ENCODE data around the gene NLN. TPM values are rescaled to one million over a fixed set of nuclear protein-coding genes. Genes with fewer than 3 reads are reported as not detected.
A peak's percentile ranks its signal among the peaks of the same experiment; 100 is the strongest.

Gene NLN
- total and polyA plus RNA-seq, 7 experiments from 2014 or later: 2.5 to 11.9 (median 3.6) TPM

- Histone ChIP-seq H3K4me1 (ENCODE audit: control insufficient read depth in 2 of 2, insufficient read depth in 2 of 2, low read length in 2 of 2) (no peaks in the 10 kb centered on the region), H3K4me3 (ENCODE audit: low read length) (no peak overlapping the region), H3K36me3 (ENCODE audit: control insufficient read depth in 2 of 3, insufficient read depth in 3 of 3, low read length in 3 of 3) (no peaks in the 10 kb centered on the region), H3K9me3 (ENCODE audit: control insufficient read depth in 2 of 3, low read length in 3 of 3) (no peaks in the 10 kb centered on the region), H3K27me3 (ENCODE audit: control insufficient read depth in 2 of 2, insufficient read depth in 2 of 2, low read length in 2 of 2) (no peaks in the 10 kb centered on the region), H3K27ac (ENCODE audit: low read depth, low read length) (no peak overlapping the region)
- peaks cover 0 to 3% (median 0%) of the 10 kb centered on the region in 5 donors for H3K36me3 Mint-ChIP-seq
- H3K4me3 Mint-ChIP-seq: no peak overlapping the region
- POLR2A ChIA-PET: no interaction called here
- H3K27ac Mint-ChIP-seq: no peak overlapping the region
- DNase-seq (no peak), ATAC-seq (no peak)
- CTCF ChIA-PET: no interaction called here
- no peaks in the 10 kb centered on the region for H3K27me3 Mint-ChIP-seq
- intact Hi-C loops (cut with micrococcal nuclease): no loop called here
- H3K4me1 Mint-ChIP-seq: peaks cover 7 to 15% (median 11%) of the 10 kb centered on the region in 7 donors
- peaks cover 0 to 2% (median 0%) of the 10 kb centered on the region in 11 donors for H3K9me3 Mint-ChIP-seq
These were observed 14.0 kb downstream of the NLN start for GRCh38 chr5:65736011-65736410.

- H3K27me3 ChIP-seq (ENCODE audit: control insufficient read depth in 2 of 2, insufficient read depth in 2 of 2, low read length in 2 of 2): no peaks in the 10 kb centered on the region
- Mint-ChIP-seq H3K4me3 (no peak overlapping the region), H3K4me1 (peaks cover 7 to 17% (median 12%) of the 10 kb centered on the region in 7 donors), H3K27me3 (no peaks in the 10 kb centered on the region), H3K36me3 (no peaks in the 10 kb centered on the region), H3K9me3 (peaks cover 0 to 2% (median 0%) of the 10 kb centered on the region in 11 donors), H3K27ac (no peak overlapping the region)
- ATAC-seq (no peak), DNase-seq (no peak)
- no peaks in the 10 kb centered on the region for H3K9me3 ChIP-seq (ENCODE audit: control insufficient read depth in 2 of 3, low read length in 3 of 3)
- no peak overlapping the region for H3K27ac ChIP-seq (ENCODE audit: low read depth, low read length)
- ChIA-PET CTCF (no interaction called here), POLR2A (interaction anchor here (0.6 kb wide), 1 partner anchor 1147 kb away, joined by 3 read pairs; no protein-coding TSS in a partner anchor)
- H3K4me3 ChIP-seq (ENCODE audit: low read length): no peak overlapping the region
- no peaks in the 10 kb centered on the region for H3K36me3 ChIP-seq (ENCODE audit: control insufficient read depth in 2 of 3, insufficient read depth in 3 of 3, low read length in 3 of 3)
- intact Hi-C loops (cut with micrococcal nuclease): no loop called here
- H3K4me1 ChIP-seq (ENCODE audit: control insufficient read depth in 2 of 2, insufficient read depth in 2 of 2, low read length in 2 of 2): no peaks in the 10 kb centered on the region
These were observed 15.8 kb downstream of the NLN start for GRCh38 chr5:65737842-65738241.

GRCh38 chr5:65738305-65738704 lies 16.3 kb downstream of the NLN start:
- no peak for ATAC-seq
- no peaks in the 10 kb centered on the region for H3K27me3 ChIP-seq (ENCODE audit: control insufficient read depth in 2 of 2, insufficient read depth in 2 of 2, low read length in 2 of 2)
- Mint-ChIP-seq H3K36me3 (no peaks in the 10 kb centered on the region), H3K27me3 (no peaks in the 10 kb centered on the region), H3K9me3 (peaks cover 0 to 2% (median 0%) of the 10 kb centered on the region in 11 donors), H3K4me3 (no peak overlapping the region), H3K27ac (no peak overlapping the region), H3K4me1 (peaks cover 7 to 18% (median 14%) of the 10 kb centered on the region in 7 donors)
- no peaks in the 10 kb centered on the region for H3K36me3 ChIP-seq (ENCODE audit: control insufficient read depth in 2 of 3, insufficient read depth in 3 of 3, low read length in 3 of 3)
- no peak overlapping the region for H3K27ac ChIP-seq (ENCODE audit: low read depth, low read length)
- intact Hi-C loops (cut with micrococcal nuclease): no loop called here
- CTCF ChIA-PET: no interaction called here
- no peaks in the 10 kb centered on the region for H3K9me3 ChIP-seq (ENCODE audit: control insufficient read depth in 2 of 3, low read length in 3 of 3)
- no peak for DNase-seq
- POLR2A ChIA-PET: no interaction called here
- H3K4me3 ChIP-seq (ENCODE audit: low read length): no peak overlapping the region
- H3K4me1 ChIP-seq (ENCODE audit: control insufficient read depth in 2 of 2, insufficient read depth in 2 of 2, low read length in 2 of 2): no peaks in the 10 kb centered on the region

DNA sequence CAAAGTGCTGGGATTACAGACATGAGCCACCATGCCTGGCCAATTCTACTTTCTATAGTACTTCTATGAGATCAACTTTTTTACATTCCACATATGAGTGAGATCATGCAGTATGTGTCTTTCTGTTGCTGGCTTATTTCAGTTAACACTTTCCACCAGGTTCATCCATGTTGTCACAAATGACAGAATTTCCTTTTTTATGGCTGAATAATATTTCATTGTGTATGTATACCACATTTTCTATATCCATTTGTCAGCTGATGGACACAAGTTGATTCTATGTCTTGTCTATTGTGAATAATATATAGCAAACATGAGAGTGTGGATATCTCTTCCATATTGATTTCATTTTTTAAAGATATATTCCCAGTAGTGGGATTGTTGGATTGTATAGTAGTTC lies 17.2 kb downstream of the NLN start:
- H3K36me3 Mint-ChIP-seq: no peaks in the 10 kb centered on the region
- H3K9me3 ChIP-seq (ENCODE audit: control insufficient read depth in 2 of 3, low read length in 3 of 3): no peaks in the 10 kb centered on the region
- H3K27me3 ChIP-seq (ENCODE audit: control insufficient read depth in 2 of 2, insufficient read depth in 2 of 2, low read length in 2 of 2): no peaks in the 10 kb centered on the region
- no peak overlapping the region for H3K27ac Mint-ChIP-seq
- no peaks in the 10 kb centered on the region for H3K27me3 Mint-ChIP-seq
- no peak overlapping the region for H3K4me3 Mint-ChIP-seq
- no peaks in the 10 kb centered on the region for H3K4me1 ChIP-seq (ENCODE audit: control insufficient read depth in 2 of 2, insufficient read depth in 2 of 2, low read length in 2 of 2)
- H3K4me1 Mint-ChIP-seq: peaks cover 7 to 18% (median 14%) of the 10 kb centered on the region in 7 donors
- no peak overlapping the region for H3K27ac ChIP-seq (ENCODE audit: low read depth, low read length)
- H3K9me3 Mint-ChIP-seq: peaks cover 0 to 2% (median 0%) of the 10 kb centered on the region in 11 donors
- intact Hi-C loops (cut with micrococcal nuclease): no loop called here
- DNase-seq (no peak), ATAC-seq (no peak)
- no peaks in the 10 kb centered on the region for H3K36me3 ChIP-seq (ENCODE audit: control insufficient read depth in 2 of 3, insufficient read depth in 3 of 3, low read length in 3 of 3)
- ChIA-PET CTCF (no interaction called here), POLR2A (no interaction called here)
- H3K4me3 ChIP-seq (ENCODE audit: low read length): no peak overlapping the region

GRCh38 chr5:65742565-65743231 lies 20.7 kb downstream of the NLN start:
- intact Hi-C loops (cut with micrococcal nuclease): loop anchor here (1.0 to 5.0 kb wide), 4 partner anchors 185 to 1015 kb away; partner anchors contain the start of genes SREK1 (in 2 of the 2) and ERBIN (in 1 of the 2)
- Mint-ChIP-seq H3K27me3 (no peaks in the 10 kb centered on the region), H3K4me1 (peaks cover 0 to 9% (median 3%) of the 10 kb centered on the region in 7 donors), H3K4me3 (no peak overlapping the region), H3K36me3 (peaks cover 0 to 7% (median 4%) of the 10 kb centered on the region in 5 donors), H3K9me3 (peaks cover 0 to 4% (median 0%) of the 10 kb centered on the region in 11 donors), H3K27ac (no peak overlapping the region)
- Histone ChIP-seq H3K27ac (ENCODE audit: low read depth, low read length) (no peak overlapping the region), H3K4me3 (ENCODE audit: low read length) (no peak overlapping the region), H3K36me3 (ENCODE audit: control insufficient read depth in 2 of 3, insufficient read depth in 3 of 3, low read length in 3 of 3) (no peaks in the 10 kb centered on the region), H3K27me3 (ENCODE audit: control insufficient read depth in 2 of 2, insufficient read depth in 2 of 2, low read length in 2 of 2) (no peaks in the 10 kb centered on the region), H3K9me3 (ENCODE audit: control insufficient read depth in 2 of 3, low read length in 3 of 3) (no peaks in the 10 kb centered on the region), H3K4me1 (ENCODE audit: control insufficient read depth in 2 of 2, insufficient read depth in 2 of 2, low read length in 2 of 2) (no peaks in the 10 kb centered on the region)
- ChIA-PET CTCF (no interaction called here), POLR2A (no interaction called here)
- ATAC-seq (peak; percentile 70), DNase-seq (peak in 6 of 9 donors; percentile 13 to 46 (median 27))

- H3K27ac ChIP-seq (ENCODE audit: low read depth, low read length): no peak overlapping the region
- H3K4me1 Mint-ChIP-seq: peaks cover 0 to 11% (median 9%) of the 10 kb centered on the region in 7 donors
- POLR2A ChIA-PET: no interaction called here
- CTCF ChIA-PET: no interaction called here
- H3K4me1 ChIP-seq (ENCODE audit: control insufficient read depth in 2 of 2, insufficient read depth in 2 of 2, low read length in 2 of 2): no peaks in the 10 kb centered on the region
- H3K36me3 Mint-ChIP-seq: peaks cover 3 to 10% (median 6%) of the 10 kb centered on the region in 5 donors
- DNase-seq: no peak
- H3K9me3 ChIP-seq (ENCODE audit: control insufficient read depth in 2 of 3, low read length in 3 of 3): no peaks in the 10 kb centered on the region
- H3K4me3 Mint-ChIP-seq: no peak overlapping the region
- H3K27me3 ChIP-seq (ENCODE audit: control insufficient read depth in 2 of 2, insufficient read depth in 2 of 2, low read length in 2 of 2): no peaks in the 10 kb centered on the region
- no peak overlapping the region for H3K4me3 ChIP-seq (ENCODE audit: low read length)
- peaks cover 0 to 4% (median 0%) of the 10 kb centered on the region in 11 donors for H3K9me3 Mint-ChIP-seq
- H3K36me3 ChIP-seq (ENCODE audit: control insufficient read depth in 2 of 3, insufficient read depth in 3 of 3, low read length in 3 of 3): no peaks in the 10 kb centered on the region
- no peak for ATAC-seq
- H3K27ac Mint-ChIP-seq: peak overlapping the region in 1 of 9 donors; percentile 36
- intact Hi-C loops (cut with micrococcal nuclease): no loop called here
- H3K27me3 Mint-ChIP-seq: peaks cover 0 to 4% (median 0%) of the 10 kb centered on the region in 5 donors
These were observed 27.3 kb downstream of the NLN start for GRCh38 chr5:65749221-65749844.
